ENCODE results near the gene PHLDA2.

DNA sequence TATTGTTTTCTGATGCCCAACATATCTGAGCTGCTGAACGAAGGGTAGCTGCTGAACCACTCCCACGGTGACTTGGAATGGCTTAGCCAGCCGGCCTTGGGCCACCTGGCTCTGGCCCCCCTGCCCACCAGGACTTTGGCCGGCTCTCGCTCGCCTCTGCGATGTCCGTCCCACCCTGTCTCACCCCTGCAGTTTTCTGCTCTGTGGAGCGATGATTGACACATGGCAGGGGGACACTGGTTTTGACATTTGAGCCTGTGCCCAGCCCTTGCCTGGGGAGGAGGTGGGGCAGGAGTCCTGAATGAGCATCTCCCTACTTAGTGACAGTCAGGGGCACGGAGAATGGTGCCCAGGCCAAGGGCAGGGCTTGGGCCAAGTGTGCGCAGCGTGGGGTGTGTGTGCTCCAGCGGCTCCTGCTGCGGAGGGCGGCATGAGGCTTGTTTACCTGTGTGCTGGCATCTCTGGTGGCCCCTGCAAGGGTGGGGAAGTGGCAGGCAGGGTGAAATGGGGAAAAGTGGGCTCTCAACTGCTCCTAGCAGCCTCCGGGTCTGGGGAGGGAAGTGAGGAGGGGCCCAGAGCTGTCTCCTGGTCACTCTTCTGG, 27.9 kb downstream of the PHLDA2 start:
- TF ChIP-seq, protein P1, sequence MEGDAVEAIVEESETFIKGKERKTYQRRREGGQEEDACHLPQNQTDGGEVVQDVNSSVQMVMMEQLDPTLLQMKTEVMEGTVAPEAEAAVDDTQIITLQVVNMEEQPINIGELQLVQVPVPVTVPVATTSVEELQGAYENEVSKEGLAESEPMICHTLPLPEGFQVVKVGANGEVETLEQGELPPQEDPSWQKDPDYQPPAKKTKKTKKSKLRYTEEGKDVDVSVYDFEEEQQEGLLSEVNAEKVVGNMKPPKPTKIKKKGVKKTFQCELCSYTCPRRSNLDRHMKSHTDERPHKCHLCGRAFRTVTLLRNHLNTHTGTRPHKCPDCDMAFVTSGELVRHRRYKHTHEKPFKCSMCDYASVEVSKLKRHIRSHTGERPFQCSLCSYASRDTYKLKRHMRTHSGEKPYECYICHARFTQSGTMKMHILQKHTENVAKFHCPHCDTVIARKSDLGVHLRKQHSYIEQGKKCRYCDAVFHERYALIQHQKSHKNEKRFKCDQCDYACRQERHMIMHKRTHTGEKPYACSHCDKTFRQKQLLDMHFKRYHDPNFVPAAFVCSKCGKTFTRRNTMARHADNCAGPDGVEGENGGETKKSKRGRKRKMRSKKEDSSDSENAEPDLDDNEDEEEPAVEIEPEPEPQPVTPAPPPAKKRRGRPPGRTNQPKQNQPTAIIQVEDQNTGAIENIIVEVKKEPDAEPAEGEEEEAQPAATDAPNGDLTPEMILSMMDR (optimal IDR thresholded peaks at IDR 0.05 in 1 of 3, IDR thresholded peaks at IDR 0.05 in 1 of 3, conservative IDR thresholded peaks at IDR 0.05 in 1 of 3; ENCODE audit: extremely low read depth in 1 of 3, insufficient read depth in 2 of 3, low read length in 3 of 3): no peak
- no peak for TF ChIP-seq EZH2 (IDR thresholded peaks at IDR 0.05; ENCODE audit: low read length)

All from keratinocyte (primary cell).